Heart right ventricle (tissue), 16 donors: ENCODE data around the gene C1QB. TPM values are rescaled to one million over a fixed set of nuclear protein-coding genes. Genes with fewer than 3 reads are reported as not detected.

Experiments
- ATAC-seq, 8 donors: fragments of 200-7000 bp; cut with Tn5 transposase; one replicate each; pipeline ENCODE4 v1.9.1; 2020; ENCODE audit warnings: mild to moderate bottlenecking in 8 of 8, moderate library complexity in 8 of 8, moderate number of reproducible peaks in 1 of 8
- DNase-seq, 2 donors: peaks; one replicate each; pipeline ENCODE4 v3.0.0-alpha.2; 2020
- H3K27ac ChIP-seq, 10 donors: fragments of 200-600 bp; sonication (generic) in 2 of 10; one replicate each; pipeline versions ENCODE4 v1.5.0 to v1.8.0; 2020 to 2022; ENCODE audit warnings: mild to moderate bottlenecking in 3 of 10
- H3K27me3 ChIP-seq, 7 donors: fragments of 200-600 bp; one replicate each; pipeline ENCODE4 v1.8.0; 2021 to 2022; ENCODE audit warnings: mild to moderate bottlenecking in 2 of 7
- H3K36me3 ChIP-seq, 9 donors: fragments of 200-600 bp; sonication (generic) in 1 of 9; one replicate each; pipeline versions ENCODE4 v1.5.0 to v1.8.0; 2020 to 2022; ENCODE audit warnings: mild to moderate bottlenecking in 2 of 9
- H3K4me1 ChIP-seq, 9 donors: fragments of 200-600 bp; sonication (generic) in 1 of 9; one replicate each; pipeline versions ENCODE4 v1.5.0 to v1.8.0; 2020 to 2022; ENCODE audit warnings: mild to moderate bottlenecking in 4 of 9
- H3K4me3 ChIP-seq, 10 donors: fragments of 200-600 bp; sonication (generic) in 2 of 10; one replicate each; pipeline versions ENCODE4 v1.5.0 to v1.8.0; 2020 to 2022; ENCODE audit warnings: mild to moderate bottlenecking in 7 of 10, moderate library complexity in 2 of 10
- H3K9me3 ChIP-seq, 11 donors: fragments of 200-600 bp in 10 of 11; sonication (generic) in 2 of 11; one replicate each; pipeline versions ENCODE4 v1.5.0 to v1.8.0; 2013 to 2022; ENCODE audit warnings: mild to moderate bottlenecking in 2 of 11, control low read depth in 1 of 11, moderate library complexity in 1 of 11
- CTCF ChIP-seq, 9 donors: fragments of 200-600 bp; sonication (generic) in 2 of 9; IDR thresholded peaks; one replicate each; pipeline versions ENCODE4 v1.5.0 to v1.8.0; 2021 to 2022; ENCODE audit warnings: antibody characterized with exemption in 9 of 9, mild to moderate bottlenecking in 5 of 9, moderate library complexity in 1 of 9
- WGBS, 2 donors: extraction: QIAGEN DNeasy Blood & Tissue Kit; methylation state at CpG; one replicate each; pipeline ENCODE4 v1.1.7; 2013; ENCODE audit warnings: inconsistent platforms in 1 of 2; 5-methylcytosine and 5-hydroxymethylcytosine counted together
- intact Hi-C, 10 donors: fragments of 100-400 bp; cut with DNase I; formaldehyde crosslinking; loops; one replicate each; pipeline versions ENCODE4 v1.11.1 to v1.14.2; 2022
- polyA plus RNA-seq, 2 donors: library from polyadenylated mRNA; stranded (reverse); fragments of 200-250 nt; gene quantifications; one replicate each; pipeline ENCODE4 v1.2.3, GENCODE V29; 2013
- total RNA-seq, 10 donors: library from RNA; stranded (reverse); fragmentation: NEBNext Ultra II Directional in 3 of 10; extraction: Animal tissue kit (Norgen Biotek cat#: 25700) in 3 of 10; gene quantifications; one replicate each; pipeline versions ENCODE4 v1.2.1 to v1.2.4, GENCODE V29; 2021 to 2023
- donor health status: Arrhythmogenic right ventricular cardiomyopathy.
- donor health status: ischemic (EF 13 %, LVEDD 7.1; RV severe dilation, severe dysfunction).
- donor health status: healthy with polysubstance abuse.
- donor health status: DM: no; HTN: yes; CAD: no.
- donor health status: DM: no; HTN: no; CAD: no.
- donor health status: ischemic (EF 25% LVEDD 6.9; RV normal size, moderate dysfunction).
- donor health status: ischemic (EF 25% LVEDD 5.7; RV mildly dilated, moderate dysfunction).
- donor health status: healthy.
- donor health status: DM: yes; HTN: yes; CAD: no.
- donor health status: Ischemic cardiomyopathy.
- donor health status: ischemic (EF 35%, LVEDD 5.7; RV mildly dilated, moderate dysfunction).
- donor health status: nonischemic (EF 11% LVEDD 7.7; RV severe dilation, severe dysfunction).
- donor health status: DM: yes; HTN: yes; CAD: no.
- donor health status: PGD.
- donor health status: ischemic (EF 29% LVEDD 5.4; RV normal size, mild dysfunction).
- donor health status: nonischemic (EF 23%, LVEDD 6.1; RV moderate dilation, normal function).

The C1QB gene
- total and polyA plus RNA-seq, 12 donors = 10.0 to 367 (median 28.5) TPM

- DNase-seq = no peak
- Histone ChIP-seq H3K4me1 (no peaks in the 10 kb centered on the region), H3K4me3 (no peak overlapping the region), H3K27ac (no peak overlapping the region), H3K9me3 (no peaks in the 10 kb centered on the region), H3K36me3 (no peaks in the 10 kb centered on the region), H3K27me3 (peaks cover 0 to 81% (median 69%) of the 10 kb centered on the region in 7 donors)
- ATAC-seq = peak in 1 of 8 donors; percentile 43
- TF ChIP-seq CTCF (IDR thresholded peaks at IDR 0.05) = no peak
- 18 to 20% methylated on average over 20 of the region's 20 CpGs for WGBS, 2 donors
- intact Hi-C loops = no loop called here
These were observed 26.5 kb upstream of the C1QB start for GRCh38 chr1:22626237-22627157.

- intact Hi-C loops = no loop called here
- TF ChIP-seq CTCF (IDR thresholded peaks at IDR 0.05) = no peak
- WGBS, 2 donors = 62 to 65% methylated on average over 5 of the region's 5 CpGs
- DNase-seq (no peak), ATAC-seq (no peak)
- Histone ChIP-seq H3K4me1 (no peaks in the 10 kb centered on the region), H3K9me3 (no peaks in the 10 kb centered on the region), H3K27me3 (peaks cover 0 to 76% (median 61%) of the 10 kb centered on the region in 7 donors), H3K36me3 (no peaks in the 10 kb centered on the region), H3K4me3 (no peak overlapping the region), H3K27ac (no peak overlapping the region)
These were observed 25.7 kb upstream of the C1QB start for GRCh38 chr1:22627331-22627730.

GRCh38 chr1:22628698-22629444 lies 24.2 kb upstream of the C1QB start:
- H3K27ac ChIP-seq = no peak overlapping the region
- 39 to 44% methylated on average over 11 of the region's 11 CpGs for WGBS, 2 donors
- no peak for TF ChIP-seq CTCF (IDR thresholded peaks at IDR 0.05)
- H3K27me3 ChIP-seq = peaks cover 0 to 79% (median 50%) of the 10 kb centered on the region in 7 donors
- DNase-seq = no peak
- H3K4me3 ChIP-seq = no peak overlapping the region
- no peaks in the 10 kb centered on the region for H3K36me3 ChIP-seq
- no peaks in the 10 kb centered on the region for H3K4me1 ChIP-seq
- no peaks in the 10 kb centered on the region for H3K9me3 ChIP-seq
- ATAC-seq = no peak
- intact Hi-C loops = no loop called here

GRCh38 chr1:22629886-22630285 lies 23.1 kb upstream of the C1QB start:
- H3K4me3 ChIP-seq = no peak overlapping the region
- H3K27ac ChIP-seq = no peak overlapping the region
- ATAC-seq (no peak), DNase-seq (no peak)
- TF ChIP-seq CTCF (IDR thresholded peaks at IDR 0.05) = no peak
- intact Hi-C loops = loop anchor here in 3 of 10 donors (10.0 kb wide), 3 partner anchors 85 to 105 kb away; no protein-coding TSS in a partner anchor
- H3K9me3 ChIP-seq = no peaks in the 10 kb centered on the region
- H3K36me3 ChIP-seq = no peaks in the 10 kb centered on the region
- WGBS, 2 donors = 30 to 37% methylated on average over 2 of the region's 2 CpGs
- H3K27me3 ChIP-seq = peaks cover 0 to 72% (median 45%) of the 10 kb centered on the region in 7 donors
- no peaks in the 10 kb centered on the region for H3K4me1 ChIP-seq
